HK-2 (cell line): Measurements from ENCODE around the gene NBPF4.
"Not testable (repeated sequence)": the region's sequence is repeated elsewhere in the genome, so short reads cannot be mapped to it uniquely, and the experiment has no call there.

Experiments
- DNase-seq: peaks from one replicate; pipeline ENCODE4 v3.0.0-alpha.2; 2018; ENCODE audit not compliant: unreplicated experiment

Gene NBPF4, protein sequence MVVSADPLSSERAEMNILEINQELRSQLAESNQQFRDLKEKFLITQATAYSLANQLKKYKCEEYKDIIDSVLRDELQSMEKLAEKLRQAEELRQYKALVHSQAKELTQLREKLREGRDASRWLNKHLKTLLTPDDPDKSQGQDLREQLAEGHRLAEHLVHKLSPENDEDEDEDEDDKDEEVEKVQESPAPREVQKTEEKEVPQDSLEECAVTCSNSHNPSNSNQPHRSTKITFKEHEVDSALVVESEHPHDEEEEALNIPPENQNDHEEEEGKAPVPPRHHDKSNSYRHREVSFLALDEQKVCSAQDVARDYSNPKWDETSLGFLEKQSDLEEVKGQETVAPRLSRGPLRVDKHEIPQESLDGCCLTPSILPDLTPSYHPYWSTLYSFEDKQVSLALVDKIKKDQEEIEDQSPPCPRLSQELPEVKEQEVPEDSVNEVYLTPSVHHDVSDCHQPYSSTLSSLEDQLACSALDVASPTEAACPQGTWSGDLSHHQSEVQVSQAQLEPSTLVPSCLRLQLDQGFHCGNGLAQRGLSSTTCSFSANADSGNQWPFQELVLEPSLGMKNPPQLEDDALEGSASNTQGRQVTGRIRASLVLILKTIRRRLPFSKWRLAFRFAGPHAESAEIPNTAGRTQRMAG

DNA sequence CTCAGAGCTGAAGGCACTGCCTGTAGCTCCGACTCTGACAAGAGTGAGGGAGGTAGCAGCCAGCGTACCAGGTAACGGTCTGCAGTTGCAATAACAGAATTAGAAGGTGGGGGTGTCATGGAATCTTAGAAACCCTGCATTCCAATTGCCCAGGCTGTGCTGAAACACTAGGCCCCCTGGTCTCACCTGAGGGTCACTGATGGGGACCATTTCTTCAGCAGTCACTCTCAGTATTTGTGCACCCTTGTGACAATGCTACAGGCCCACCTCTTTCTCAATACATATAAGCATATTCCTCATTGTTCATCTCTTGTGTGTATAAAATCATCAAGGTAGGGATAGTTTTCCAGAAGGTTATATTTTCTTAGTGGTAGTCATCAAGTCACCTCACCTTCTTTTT lies at the start of gene NBPF4:
Gene NBPF4 (minus strand): TSS at position 101 of the 400 bp plus-strand sequence. CDS start 315 bp downstream, outside the sequence.
- DNase-seq = not testable (repeated sequence)

DNA sequence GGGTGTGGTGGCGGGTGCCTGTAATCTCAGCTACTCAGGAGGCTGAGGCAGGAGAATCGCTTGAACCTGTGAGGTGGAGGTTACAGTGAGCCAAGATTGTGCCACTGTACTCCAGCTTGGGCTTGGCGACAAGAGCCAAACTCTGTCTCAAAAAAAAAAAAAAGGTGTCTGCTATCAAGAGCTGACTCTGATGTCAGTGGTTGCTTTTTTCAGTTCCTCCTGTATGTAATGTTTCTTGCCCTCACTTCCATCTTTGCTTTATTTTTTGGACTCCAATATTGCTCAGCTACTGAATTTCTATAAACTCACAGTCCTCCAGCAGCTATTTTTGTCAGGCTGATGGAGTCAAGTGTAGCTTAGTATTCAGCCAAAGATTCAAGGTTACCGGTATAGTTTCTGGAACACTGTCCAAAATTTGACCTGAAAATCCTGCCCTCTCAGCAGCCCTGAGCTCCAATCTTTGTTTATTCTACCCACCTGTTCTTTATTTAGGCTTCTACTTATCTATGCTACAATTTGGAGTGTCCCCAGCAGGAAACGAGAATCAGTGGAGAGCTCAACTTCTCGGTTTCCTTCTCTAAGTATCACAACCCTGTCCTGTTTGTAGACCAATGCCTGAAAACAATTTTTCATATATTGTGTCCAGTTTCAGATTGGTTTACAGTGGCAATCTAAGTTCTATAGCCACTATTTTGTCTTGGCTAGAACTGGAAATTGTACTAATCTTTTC lies 38.8 kb upstream of the NBPF4 start:
- DNase-seq = not testable (repeated sequence)

DNA sequence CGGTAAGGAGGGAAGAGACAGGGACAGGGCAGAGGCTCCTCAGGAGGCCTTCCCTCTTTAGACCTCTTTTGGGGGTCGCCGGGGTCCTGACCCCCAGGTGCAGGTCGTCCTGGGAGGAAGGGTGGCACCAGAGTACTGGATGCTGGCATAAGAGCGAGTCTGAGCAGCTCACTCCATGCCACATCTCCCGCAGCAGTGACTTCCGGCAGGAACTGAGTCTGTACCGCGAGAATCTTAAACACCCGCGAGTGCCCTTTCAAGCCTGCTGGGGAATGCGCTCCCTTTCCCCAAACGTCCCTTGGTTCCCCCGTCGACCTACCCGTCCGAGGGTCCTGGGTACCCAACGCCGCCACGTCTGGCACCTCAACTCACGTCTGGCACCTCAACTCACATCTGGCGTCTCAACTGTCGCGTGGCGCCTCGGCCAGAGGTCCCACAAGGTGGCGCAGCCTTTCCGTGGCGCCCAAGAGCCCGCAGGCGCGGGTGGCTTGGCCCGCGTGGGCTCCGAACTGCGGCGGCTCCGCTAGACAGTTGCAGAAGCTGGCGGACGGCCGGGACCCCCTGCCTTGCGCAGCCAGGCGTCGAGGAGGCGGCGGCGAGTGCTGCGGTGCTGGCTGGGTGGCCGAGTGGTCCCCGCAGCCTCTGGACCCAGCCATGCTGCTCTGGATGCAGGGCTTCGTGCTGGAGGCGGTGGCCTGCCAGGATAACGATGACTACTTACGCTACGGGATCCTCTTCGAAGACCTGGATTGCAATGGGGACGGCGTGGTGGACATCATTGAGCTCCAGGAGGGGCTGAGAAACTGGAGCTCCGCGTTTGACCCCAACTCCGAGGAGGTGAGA lies 28.8 kb upstream of the NBPF4 start:
- DNase-seq = not testable (repeated sequence)

DNA sequence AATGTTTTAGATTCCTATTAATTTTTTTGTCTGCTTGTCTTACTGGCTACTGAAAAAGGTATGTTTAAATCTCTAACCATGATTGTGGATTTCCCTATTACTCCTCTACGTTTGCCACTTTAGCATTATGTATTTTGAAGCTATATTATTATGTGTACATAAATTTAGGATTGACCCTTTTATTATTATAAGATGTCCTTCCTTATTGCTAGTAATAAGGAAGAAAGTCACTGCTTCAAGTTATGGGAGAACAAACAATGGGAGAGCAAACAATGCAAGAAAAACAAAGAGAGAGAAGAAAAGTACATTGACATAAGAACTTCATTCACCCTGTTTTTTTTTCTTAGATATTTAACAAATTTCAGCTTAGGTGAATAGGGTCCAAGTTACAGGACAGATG lies 23.2 kb upstream of the NBPF4 start:
- not testable (repeated sequence) for DNase-seq

DNA sequence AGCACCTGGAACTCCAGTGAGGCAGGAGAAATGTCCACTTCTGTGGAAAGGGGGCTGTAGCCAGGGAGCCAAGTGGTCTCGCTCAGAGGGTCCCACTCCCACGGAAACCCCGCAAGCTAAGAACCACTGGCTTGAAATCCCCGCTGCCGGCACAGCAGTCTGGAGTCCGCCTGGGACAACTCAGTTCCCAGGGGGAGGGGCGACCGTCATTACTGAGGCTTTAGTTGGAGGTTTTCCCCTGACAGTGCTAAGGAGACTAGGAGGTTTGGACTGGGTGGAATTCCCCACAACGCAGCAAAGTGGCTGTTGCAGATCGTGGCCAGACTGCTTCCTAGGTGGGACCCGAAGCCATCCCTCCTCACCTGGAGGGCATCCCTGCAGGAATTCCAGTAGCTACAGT lies 18.1 kb upstream of the NBPF4 start:
- DNase-seq = not testable (repeated sequence)

DNA sequence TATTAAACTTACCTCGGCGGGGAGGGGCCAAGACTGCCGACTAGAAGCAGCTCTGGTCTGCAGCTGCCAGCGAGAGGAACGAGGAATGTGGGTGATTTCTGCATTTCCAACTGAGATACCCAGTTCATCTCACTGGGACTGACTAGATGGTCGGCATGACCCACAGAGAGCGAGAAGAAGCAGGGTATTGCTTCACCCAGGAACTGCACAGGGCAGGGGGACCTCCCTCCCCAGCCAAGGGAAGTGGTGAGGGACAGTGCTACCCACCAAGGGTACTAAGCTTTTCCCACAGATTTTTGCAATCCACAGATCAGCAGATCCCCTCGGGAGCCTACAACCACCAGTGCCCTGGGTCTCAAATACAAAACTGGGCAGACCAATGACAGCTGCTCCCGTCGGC lies 17.6 kb upstream of the NBPF4 start:
- DNase-seq = not testable (repeated sequence)

DNA sequence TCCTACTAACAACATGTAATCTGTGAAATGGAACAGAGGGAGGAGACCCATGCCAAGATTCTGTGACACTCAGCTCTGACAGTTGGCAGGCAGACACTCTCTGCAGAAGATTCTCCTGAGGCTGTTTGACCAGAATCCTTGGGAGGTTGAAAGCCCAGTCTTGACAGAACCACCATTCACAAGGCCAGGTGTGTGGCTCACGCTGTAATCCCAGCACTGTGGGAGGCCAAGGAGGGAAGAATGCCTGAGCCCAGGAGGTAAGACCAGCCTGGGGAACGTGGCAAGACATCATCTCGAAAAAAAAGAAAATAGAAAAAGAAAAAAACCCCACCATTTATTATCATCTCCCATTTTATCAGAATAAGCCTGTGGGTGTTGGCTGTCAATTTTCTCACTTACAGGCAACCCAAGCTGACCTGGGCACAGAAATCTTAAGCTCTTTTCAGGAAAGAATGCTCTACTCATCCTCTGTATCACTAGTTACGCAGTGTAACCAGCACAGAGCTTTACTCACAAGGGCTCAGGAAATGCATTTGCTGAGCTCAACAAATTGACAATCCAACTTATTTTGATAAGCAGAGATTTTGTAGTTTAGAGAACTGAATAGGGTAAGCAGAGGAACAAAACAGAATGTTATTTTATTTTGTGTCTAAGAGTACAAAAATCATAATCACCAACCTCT lies 16.8 kb upstream of the NBPF4 start:
- DNase-seq = not testable (repeated sequence)

DNA sequence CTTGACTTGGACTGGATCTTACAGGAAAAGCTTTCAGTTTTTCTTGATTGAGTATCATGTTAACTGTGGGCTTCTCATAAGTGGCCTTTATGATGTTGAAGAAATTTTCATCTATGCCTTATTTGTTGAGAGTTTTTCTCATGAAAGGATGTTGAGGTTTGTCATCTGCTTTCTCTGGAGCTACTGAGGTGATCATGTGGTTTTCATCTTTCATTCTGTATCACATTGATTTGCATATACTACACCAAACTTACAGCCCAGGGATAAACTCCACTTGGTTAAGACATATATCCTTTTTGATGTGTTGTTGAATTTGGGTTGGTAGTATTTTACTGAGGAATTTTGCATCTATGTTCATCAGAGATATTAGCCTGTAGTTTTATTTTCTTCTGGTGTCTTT lies 11.6 kb upstream of the NBPF4 start:
- DNase-seq = not testable (repeated sequence)

DNA sequence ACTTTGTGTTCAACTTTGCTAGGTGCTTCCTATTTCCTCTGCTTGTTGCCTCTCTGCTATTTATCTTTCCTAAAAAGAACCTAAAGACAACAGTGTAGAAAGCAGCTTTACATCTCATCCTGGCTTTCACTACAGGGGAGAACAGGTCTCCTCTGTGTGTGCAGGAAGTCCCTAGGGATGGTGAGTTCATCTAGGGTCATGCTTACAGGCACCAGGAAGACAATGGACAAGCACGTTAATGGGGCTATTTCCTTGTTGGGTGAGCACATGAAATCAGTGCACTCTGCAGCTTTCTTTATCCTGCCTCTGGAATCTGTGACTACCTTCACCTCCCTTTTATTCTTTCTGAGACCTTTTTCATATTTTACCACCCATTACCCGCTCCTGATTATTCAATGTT lies 4.5 kb downstream of the NBPF4 start:
- DNase-seq = not testable (repeated sequence)

DNA sequence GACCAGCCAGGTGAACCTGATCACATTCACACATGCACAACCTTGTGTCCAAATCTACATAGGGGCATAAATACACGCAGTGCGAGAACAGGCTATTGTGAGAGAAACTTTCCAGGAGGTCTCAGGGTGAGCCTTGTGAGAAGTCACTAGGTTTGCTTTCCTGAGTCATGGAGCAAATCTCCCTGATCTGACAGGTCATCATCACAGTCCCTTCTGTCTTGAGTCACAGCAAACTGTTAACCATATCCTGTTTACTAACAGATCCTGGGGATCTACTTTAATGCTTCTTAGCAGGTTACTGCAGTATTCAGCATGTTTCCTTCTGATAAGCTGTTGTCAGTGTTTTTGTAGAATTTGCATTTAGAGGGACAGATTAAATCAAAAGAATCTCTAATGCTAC lies 8.6 kb downstream of the NBPF4 start:
- not testable (repeated sequence) for DNase-seq

DNA sequence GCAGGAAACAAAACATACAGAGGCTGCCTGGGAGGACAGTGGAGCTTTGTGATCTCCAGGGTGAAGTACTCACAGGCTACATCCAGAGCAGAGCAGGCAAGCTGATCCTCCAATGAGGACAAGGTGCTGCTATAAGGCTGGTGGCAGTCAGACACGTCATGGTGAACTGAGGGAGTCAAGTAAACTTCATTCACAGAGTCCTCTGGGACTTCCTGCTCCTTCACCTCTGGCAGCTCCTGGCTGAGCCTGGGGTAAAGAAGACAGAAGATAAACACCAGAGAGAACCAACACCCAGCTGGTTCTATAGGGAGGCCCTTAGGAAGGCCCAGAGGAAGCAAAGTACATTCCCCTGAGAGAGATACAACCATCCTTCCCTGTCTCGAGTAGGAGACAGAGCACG lies 11.7 kb downstream of the NBPF4 start:
- not testable (repeated sequence) for DNase-seq

DNA sequence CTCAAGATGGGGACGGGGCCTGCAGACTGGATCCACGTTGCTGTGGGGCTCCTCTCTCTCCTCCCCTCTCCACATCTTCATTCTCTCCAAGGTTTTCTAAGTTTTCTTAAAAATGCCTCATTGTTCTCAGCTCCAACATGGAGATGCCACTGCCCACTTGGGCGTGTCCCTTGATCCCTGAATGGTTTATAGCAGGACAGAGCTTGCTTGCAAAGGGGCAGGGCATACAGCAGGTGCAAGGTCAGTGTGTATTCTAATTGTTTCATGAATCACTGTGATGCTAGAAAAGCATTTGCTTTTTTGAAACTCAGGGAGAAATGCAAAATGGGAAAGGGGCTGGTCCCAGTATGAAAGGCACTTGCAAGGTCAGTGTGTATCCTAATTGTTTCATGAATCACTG lies 13.9 kb downstream of the NBPF4 start:
- DNase-seq = not testable (repeated sequence)

DNA sequence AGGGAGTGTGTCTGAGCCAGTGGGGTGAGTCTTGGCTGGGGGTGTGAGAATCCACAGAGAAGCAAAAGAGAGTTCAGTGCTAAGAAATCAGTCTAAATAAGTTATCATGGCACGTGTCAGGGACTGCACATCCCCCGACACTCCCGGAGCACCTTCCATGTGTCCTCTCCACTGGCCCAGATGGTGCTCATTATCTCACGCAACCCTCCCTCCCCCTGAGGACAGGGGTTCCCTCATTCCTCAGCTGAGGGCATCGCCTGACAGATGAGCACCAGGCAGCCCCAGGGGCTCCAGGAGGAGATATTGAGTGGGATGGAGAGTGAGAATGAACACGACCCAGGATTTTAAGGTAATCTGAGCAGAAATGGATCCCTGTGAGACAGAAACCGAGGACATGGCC lies 16.1 kb downstream of the NBPF4 start:
- not testable (repeated sequence) for DNase-seq

DNA sequence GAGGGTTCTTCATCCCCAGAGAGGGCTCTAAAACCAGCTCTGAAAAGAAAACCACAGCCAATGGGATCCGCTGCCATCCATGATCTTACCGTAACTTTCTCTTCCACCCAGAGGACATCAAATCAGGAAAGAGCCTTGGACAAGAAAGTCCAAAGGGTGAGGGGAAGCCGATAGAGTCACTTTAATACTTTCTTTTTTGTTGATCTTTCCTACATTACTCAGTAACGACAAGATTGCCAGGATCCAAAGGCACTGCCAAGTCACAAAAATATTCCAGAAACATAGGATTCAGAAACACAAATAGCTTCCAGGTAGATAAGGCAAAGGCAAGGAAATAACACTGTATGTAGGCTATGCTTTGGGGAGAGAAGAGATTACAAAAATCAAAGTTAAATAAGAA lies 17.0 kb downstream of the NBPF4 start:
- DNase-seq = not testable (repeated sequence)

DNA sequence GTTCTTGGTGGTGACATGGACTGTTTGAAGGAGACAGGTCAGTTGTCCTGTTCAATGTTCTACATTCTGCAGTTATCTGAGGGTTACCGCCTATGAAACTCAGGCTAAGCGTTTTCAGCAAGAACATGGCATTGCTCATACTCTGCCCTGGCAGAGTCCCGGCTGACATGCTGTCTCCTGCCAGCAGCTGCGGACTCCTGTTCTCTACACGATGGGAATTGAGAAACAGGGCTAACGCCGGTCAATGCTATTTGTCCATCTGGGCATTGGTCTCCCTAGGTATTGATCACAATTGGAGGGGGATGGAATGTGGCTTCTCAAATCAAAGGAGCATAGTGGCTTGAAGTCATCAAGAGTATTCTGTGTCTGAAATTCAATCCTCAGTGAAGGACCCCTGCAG lies 20.6 kb downstream of the NBPF4 start:
- DNase-seq = not testable (repeated sequence)

DNA sequence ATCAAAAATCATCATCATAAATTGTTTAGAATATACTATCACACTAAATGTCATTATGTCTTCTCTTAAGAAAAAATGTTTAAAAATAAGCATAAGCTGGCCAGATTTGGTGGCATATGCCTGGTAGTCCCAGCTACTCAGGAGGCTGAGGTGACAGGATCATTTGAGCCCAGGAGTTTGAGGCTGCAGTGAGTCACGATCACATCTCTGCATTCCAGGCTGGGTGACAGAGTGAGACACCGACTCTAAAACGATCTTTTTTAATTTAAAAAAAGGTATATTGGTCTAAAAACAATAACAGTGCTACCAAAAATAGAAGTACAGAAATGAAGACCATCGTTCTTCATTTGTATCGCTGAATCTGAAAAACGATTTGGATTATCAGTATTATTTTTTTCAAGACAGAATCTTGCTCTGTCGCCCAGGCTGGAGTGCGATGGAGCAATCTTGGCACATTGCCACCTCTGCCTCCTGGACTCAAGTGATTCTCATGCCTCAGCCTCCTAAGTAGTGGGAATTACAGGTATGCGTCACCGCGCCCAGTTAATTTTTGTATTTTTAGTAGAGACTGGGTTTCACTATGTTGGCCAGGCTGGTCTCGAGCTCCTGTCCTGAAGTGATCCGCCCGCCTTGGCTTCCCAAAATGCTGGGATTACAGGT lies 26.2 kb downstream of the NBPF4 start:
- DNase-seq = not testable (repeated sequence)

DNA sequence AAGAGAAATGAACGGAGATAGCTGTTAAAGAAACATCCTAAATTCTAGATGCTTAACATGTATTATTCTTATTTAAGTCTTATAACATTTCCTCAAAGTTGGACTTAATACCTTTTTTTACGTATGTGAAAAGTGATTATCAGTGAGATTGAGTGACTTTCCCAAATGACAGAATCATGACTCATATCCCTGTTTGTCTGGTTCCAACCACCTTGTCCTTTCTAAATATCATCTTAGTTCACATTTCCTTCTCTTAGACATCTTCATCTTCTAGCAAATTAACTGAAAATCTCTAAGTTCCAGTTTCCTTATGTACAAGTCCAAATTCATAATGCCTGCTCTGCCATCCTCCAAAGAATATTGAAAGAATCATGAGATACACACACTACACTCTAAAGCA lies 26.9 kb downstream of the NBPF4 start:
- not testable (repeated sequence) for DNase-seq

DNA sequence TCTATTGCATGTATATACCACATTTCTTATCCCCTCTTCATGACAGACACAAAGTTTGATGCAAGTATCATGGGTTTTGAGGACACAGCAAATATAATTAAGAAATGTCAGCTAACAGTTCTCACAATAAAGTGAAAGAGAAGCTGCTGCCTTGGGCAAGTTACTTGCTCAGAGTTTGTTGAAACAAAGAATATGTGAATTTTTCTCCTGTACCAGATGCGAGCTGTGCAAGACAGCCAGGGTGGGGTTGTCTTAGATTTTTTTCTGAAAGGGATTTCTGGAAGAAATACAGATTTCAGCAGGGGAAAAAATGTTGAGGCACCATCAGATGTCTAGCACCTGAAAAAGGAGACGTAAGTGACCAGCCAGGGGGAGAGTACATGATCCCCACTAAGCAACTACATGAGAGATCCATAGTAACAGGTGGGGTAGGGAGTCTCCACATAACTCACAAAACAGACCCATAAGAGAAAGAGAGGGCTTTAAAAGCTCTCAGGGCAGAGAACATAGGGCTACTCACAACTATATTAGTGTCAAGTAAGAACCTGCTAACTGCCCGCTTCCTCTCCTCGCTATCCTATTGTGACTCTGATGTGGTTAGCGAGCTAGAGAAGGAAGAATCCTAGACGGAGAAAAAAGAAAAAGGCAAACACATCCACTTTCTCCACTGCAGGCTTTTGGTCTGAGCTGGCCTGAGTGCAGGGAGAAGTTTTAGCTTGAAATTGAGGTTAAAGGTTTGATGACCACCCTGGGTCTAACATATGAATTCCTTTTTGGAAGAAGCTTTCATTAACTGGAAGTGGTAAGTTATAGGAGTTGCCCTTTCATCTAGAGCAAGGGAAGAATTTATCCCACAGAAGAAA lies 27.6 kb downstream of the NBPF4 start:
- not testable (repeated sequence) for DNase-seq
